ENCODE results near the gene KLHDC4. TPM values are rescaled to one million over a fixed set of nuclear protein-coding genes. Genes with fewer than 3 reads are reported as not detected.

KLHDC4 gene
- total and polyA plus RNA-seq, 9 of the 15 experiments (the other 6 are each of a cell fraction or from before 2014, with no cell fraction given) = 1.3 to 68.1 (median 32.8) TPM

DNA sequence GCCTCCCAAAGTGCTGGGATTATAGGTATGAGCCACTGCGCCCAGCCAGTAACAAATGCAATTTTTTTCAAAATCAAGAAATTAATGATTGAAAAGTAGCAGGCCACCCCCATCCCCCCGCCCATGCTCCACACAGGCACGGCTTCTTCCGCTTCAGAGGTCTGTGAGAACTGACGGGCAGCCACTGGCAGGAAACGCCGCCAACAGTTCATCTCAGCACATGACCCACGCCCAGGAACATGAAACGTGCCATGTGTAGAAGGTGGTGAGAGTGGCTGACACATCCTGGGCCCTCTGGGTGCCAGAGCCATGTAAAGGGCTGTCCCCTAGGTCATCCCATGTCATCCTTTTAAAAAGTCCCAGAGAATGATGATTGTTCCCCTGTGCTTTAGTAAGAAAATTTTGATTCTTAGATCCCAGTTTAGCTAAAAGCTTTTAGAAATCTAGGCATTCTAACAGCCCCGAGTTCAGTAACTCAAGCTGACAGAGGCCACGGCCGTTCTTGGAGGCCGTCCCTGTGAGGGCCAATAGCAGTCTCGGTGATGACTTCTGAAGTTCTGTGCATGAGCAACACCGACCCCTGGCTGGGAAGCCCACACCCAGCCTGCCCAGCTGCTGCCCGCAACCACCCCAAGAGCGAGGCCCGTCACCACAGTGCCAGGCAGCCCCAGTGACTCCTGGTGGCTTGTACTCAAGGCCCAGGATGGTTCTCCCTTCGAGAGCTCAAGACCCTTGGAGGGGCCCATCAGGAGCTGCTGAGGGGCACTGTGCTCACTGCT is 52.1 kb downstream of the KLHDC4 start:
- H4K20me1 ChIP-seq (replicated peaks; ENCODE audit: control insufficient read depth, insufficient read depth, low read length) = no peaks in the 10 kb centered on the region; the same call in 1 of the 2 replicates
- FAIRE-seq (no peak), DNase-seq (ENCODE audit: extremely low read depth in 1 of 4, low spot score in 3 of 4) (no peak), ATAC-seq (no peak)
- H3K79me2 ChIP-seq (ENCODE audit: control insufficient read depth, insufficient read depth, low read length) = no peaks in the 10 kb centered on the region
- WGBS (ENCODE audit: insufficient coverage, low coverage, missing lambda C conversion rate) = 96% methylated on average over 16 of the region's 19 CpGs
- intact Hi-C loops (cut with micrococcal nuclease) = no loop called here
- H2AFZ ChIP-seq (ENCODE audit: low read depth, low read length) = no peak overlapping the region
- H3K4me1 ChIP-seq (replicated peaks in 1 of 2; ENCODE audit: control insufficient read depth in 2 of 2, insufficient read depth in 2 of 2, low read length in 2 of 2) = peaks cover 0 to 8% of the 10 kb centered on the region in 2 experiments; a peak in 1 of 5 replicates
- in situ Hi-C loops (cut with MboI) = no loop called here
- H3K9me1 ChIP-seq (ENCODE audit: control insufficient read depth, insufficient read depth, low read length) = peaks cover 4% of the 10 kb centered on the region
- H3K27me3 ChIP-seq (ENCODE audit: control insufficient read depth in 2 of 2, insufficient read depth in 2 of 2, low read length in 2 of 2) = no peaks in the 10 kb centered on the region
- H3K27ac ChIP-seq (ENCODE audit: extremely low read depth, low read depth, low read length) = no peak overlapping the region
- H3K9me3 ChIP-seq (replicated peaks; ENCODE audit: control insufficient read depth, insufficient read depth, low read depth, low read length) = no peaks in the 10 kb centered on the region
- no TSS peak for BruUV-seq (replicated peaks)
- H3K4me3 ChIP-seq = no peak overlapping the region
- no peak overlapping the region for H3K4me2 ChIP-seq (ENCODE audit: insufficient read depth, low read length)
- ChIA-PET CTCF (ENCODE audit: low intra/inter-chr PET ratio) (no interaction called here), POLR2A (no interaction called here)
- H3K36me3 ChIP-seq (ENCODE audit: control insufficient read depth, insufficient read depth, low read length) = peaks cover 77% of the 10 kb centered on the region
- H3K9ac ChIP-seq (ENCODE audit: insufficient read depth in 1 of 2, low read depth in 2 of 2, low read length in 2 of 2) = no peak overlapping the region
- TF ChIP-seq CHD2 (IDR thresholded peaks at IDR 0.05; ENCODE audit: low read depth, low read length) (no peak), PURB (CRISPR knock-in tag; IDR thresholded peaks at IDR 0.05; ENCODE audit: low read depth) (no peak), SOX6 (IDR thresholded peaks at IDR 0.05) (no peak), SRSF1 (IDR thresholded peaks at IDR 0.05; ENCODE audit: low read depth, low read length) (no peak), ZNF561 (CRISPR knock-in tag; conservative IDR thresholded peaks at IDR 0.05) (no peak), STAT5B (CRISPR knock-in tag; IDR thresholded peaks at IDR 0.05) (no peak), PRDM10 (IDR thresholded peaks at IDR 0.05; ENCODE audit: partially characterized antibody) (no peak), CSDE1 (IDR thresholded peaks at IDR 0.05) (no peak)
- TF ChIP-seq, protein P1, sequence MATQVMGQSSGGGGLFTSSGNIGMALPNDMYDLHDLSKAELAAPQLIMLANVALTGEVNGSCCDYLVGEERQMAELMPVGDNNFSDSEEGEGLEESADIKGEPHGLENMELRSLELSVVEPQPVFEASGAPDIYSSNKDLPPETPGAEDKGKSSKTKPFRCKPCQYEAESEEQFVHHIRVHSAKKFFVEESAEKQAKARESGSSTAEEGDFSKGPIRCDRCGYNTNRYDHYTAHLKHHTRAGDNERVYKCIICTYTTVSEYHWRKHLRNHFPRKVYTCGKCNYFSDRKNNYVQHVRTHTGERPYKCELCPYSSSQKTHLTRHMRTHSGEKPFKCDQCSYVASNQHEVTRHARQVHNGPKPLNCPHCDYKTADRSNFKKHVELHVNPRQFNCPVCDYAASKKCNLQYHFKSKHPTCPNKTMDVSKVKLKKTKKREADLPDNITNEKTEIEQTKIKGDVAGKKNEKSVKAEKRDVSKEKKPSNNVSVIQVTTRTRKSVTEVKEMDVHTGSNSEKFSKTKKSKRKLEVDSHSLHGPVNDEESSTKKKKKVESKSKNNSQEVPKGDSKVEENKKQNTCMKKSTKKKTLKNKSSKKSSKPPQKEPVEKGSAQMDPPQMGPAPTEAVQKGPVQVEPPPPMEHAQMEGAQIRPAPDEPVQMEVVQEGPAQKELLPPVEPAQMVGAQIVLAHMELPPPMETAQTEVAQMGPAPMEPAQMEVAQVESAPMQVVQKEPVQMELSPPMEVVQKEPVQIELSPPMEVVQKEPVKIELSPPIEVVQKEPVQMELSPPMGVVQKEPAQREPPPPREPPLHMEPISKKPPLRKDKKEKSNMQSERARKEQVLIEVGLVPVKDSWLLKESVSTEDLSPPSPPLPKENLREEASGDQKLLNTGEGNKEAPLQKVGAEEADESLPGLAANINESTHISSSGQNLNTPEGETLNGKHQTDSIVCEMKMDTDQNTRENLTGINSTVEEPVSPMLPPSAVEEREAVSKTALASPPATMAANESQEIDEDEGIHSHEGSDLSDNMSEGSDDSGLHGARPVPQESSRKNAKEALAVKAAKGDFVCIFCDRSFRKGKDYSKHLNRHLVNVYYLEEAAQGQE (IDR thresholded peaks at IDR 0.05; ENCODE audit: borderline replicate concordance) = no peak
- TF ChIP-seq, protein P1 (CRISPR knock-in tag; IDR thresholded peaks at IDR 0.05; ENCODE audit: low read depth) = no peak
